ENCODE results near the gene NRCAM. TPM values are rescaled to one million over a fixed set of nuclear protein-coding genes. Genes with fewer than 3 reads are reported as not detected.

NRCAM gene
- polyA plus RNA-seq, 1 donor (not counting 4 experiments of a cell fraction or from before 2014, with no cell fraction given) = 4.0 TPM

DNA sequence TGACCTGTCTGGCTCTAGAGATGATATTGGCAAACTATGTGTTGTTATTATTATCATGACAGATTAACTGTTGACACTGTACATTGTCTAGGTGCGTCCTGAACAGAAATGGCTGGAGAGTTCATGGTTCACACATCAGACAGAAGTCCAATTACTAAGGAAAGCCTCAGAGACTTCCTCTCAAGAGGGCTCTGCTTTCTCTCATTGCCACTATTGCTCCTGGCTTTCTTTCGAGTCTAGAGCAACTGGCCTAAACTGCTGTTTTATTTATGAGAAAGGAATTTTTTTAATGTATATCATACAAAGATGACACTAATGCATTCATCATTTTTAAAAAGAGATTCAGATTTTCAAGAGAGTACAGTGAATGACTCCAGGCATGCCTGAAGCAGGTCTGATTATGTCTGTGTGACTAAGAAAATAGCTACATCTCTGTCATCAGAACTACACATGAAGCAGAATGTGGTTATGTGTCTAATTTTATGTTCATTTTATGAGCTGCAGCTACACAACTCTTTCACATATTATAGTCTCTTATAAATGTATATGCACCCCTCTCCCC is 30.4 kb downstream of the NRCAM start:
- FAIRE-seq (peak; percentile 83), DNase-seq (ENCODE audit: low read depth, low spot score) (no peak)
- H3K9me3 ChIP-seq (ENCODE audit: control insufficient read depth, low read depth, low read length) = no peaks in the 10 kb centered on the region
- H3K79me2 ChIP-seq (ENCODE audit: control insufficient read depth, insufficient read depth, low read length) = no peaks in the 10 kb centered on the region
- no peaks in the 10 kb centered on the region for H3K27me3 ChIP-seq (ENCODE audit: control insufficient read depth, extremely low read depth, insufficient read depth, low read length)
- H3K9me1 ChIP-seq (ENCODE audit: control insufficient read depth, extremely low read depth, insufficient read depth, low read length) = no peaks in the 10 kb centered on the region
- no peaks in the 10 kb centered on the region for H3K36me3 ChIP-seq (ENCODE audit: control insufficient read depth in 2 of 2, extremely low read depth in 1 of 2, insufficient read depth in 2 of 2, low read length in 2 of 2)
- no peak for TF ChIP-seq EZH2 (IDR thresholded peaks at IDR 0.05; ENCODE audit: low read length)
- TF ChIP-seq, protein P1, sequence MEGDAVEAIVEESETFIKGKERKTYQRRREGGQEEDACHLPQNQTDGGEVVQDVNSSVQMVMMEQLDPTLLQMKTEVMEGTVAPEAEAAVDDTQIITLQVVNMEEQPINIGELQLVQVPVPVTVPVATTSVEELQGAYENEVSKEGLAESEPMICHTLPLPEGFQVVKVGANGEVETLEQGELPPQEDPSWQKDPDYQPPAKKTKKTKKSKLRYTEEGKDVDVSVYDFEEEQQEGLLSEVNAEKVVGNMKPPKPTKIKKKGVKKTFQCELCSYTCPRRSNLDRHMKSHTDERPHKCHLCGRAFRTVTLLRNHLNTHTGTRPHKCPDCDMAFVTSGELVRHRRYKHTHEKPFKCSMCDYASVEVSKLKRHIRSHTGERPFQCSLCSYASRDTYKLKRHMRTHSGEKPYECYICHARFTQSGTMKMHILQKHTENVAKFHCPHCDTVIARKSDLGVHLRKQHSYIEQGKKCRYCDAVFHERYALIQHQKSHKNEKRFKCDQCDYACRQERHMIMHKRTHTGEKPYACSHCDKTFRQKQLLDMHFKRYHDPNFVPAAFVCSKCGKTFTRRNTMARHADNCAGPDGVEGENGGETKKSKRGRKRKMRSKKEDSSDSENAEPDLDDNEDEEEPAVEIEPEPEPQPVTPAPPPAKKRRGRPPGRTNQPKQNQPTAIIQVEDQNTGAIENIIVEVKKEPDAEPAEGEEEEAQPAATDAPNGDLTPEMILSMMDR (optimal IDR thresholded peaks at IDR 0.05 in 1 of 3, IDR thresholded peaks at IDR 0.05 in 1 of 3, conservative IDR thresholded peaks at IDR 0.05 in 1 of 3; ENCODE audit: extremely low read depth in 1 of 3, insufficient read depth in 2 of 3, low read length in 3 of 3) = no peak
- H3K4me2 ChIP-seq (ENCODE audit: control insufficient read depth, extremely low read depth, insufficient read depth, low read depth, low read length) = peak overlapping the region; percentile 35
- H3K4me1 ChIP-seq (ENCODE audit: control insufficient read depth, extremely low read depth, insufficient read depth, low read length) = peaks cover 14% of the 10 kb centered on the region
- H3K9ac ChIP-seq (ENCODE audit: control insufficient read depth, extremely low read depth, insufficient read depth, low read length) = no peak overlapping the region
- peak overlapping the region; percentile 45 for H2AFZ ChIP-seq (ENCODE audit: control insufficient read depth, low read length)
- H3K4me3 ChIP-seq (ENCODE audit: control insufficient read depth in 2 of 3, extremely low read depth in 1 of 3, insufficient read depth in 2 of 3, low read depth in 1 of 3, low read length in 3 of 3) = no peak overlapping the region
- dilution Hi-C loops (cut with MboI; ENCODE audit: extremely low pct_ligation_motif_present, low sequenced_read_pairs) = no loop called here
- H3K27ac ChIP-seq (ENCODE audit: control insufficient read depth, insufficient read depth, low read length) = peak overlapping the region; percentile 22
- no peaks in the 10 kb centered on the region for H4K20me1 ChIP-seq (ENCODE audit: control insufficient read depth, extremely low read depth, insufficient read depth, low read length)

DNA sequence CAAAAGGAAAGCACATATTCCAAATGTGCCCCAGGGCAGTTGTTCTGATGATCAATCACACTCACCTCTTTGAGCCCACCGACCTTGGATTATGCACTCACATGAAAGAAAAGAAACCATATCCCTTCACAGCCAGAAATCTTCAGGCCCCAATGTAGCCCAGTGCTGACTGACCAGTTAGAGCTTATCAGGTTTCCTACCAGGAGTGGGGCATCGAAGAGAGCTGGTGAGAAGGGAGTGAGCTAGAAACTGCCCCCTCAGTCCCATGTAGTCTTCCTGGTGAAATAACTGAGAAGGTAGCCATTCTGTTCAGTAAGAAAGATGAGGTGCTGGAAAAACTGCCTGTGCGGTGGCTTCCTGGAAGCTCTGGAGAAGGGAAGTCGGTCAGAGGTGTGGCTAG is 32.2 kb downstream of the NRCAM start:
- H3K27ac ChIP-seq (ENCODE audit: control insufficient read depth, insufficient read depth, low read length) = no peak overlapping the region

More for the DNA sequence above, 32.2 kb downstream of the NRCAM start:
- Histone ChIP-seq H3K79me2 (ENCODE audit: control insufficient read depth, insufficient read depth, low read length) (no peaks in the 10 kb centered on the region), H3K4me2 (ENCODE audit: control insufficient read depth, extremely low read depth, insufficient read depth, low read depth, low read length) (no peak overlapping the region), H3K9me3 (ENCODE audit: control insufficient read depth, low read depth, low read length) (no peaks in the 10 kb centered on the region), H3K9ac (ENCODE audit: control insufficient read depth, extremely low read depth, insufficient read depth, low read length) (no peak overlapping the region), H3K4me1 (ENCODE audit: control insufficient read depth, extremely low read depth, insufficient read depth, low read length) (peaks cover 14% of the 10 kb centered on the region), H4K20me1 (ENCODE audit: control insufficient read depth, extremely low read depth, insufficient read depth, low read length) (no peaks in the 10 kb centered on the region), H3K4me3 (ENCODE audit: control insufficient read depth in 2 of 3, extremely low read depth in 1 of 3, insufficient read depth in 2 of 3, low read depth in 1 of 3, low read length in 3 of 3) (no peak overlapping the region), H3K36me3 (ENCODE audit: control insufficient read depth in 2 of 2, extremely low read depth in 1 of 2, insufficient read depth in 2 of 2, low read length in 2 of 2) (no peaks in the 10 kb centered on the region), H2AFZ (ENCODE audit: control insufficient read depth, low read length) (no peak overlapping the region), H3K27me3 (ENCODE audit: control insufficient read depth, extremely low read depth, insufficient read depth, low read length) (no peaks in the 10 kb centered on the region), H3K9me1 (ENCODE audit: control insufficient read depth, extremely low read depth, insufficient read depth, low read length) (no peaks in the 10 kb centered on the region)
- dilution Hi-C loops (cut with MboI; ENCODE audit: extremely low pct_ligation_motif_present, low sequenced_read_pairs) = no loop called here
- FAIRE-seq (no peak), DNase-seq (ENCODE audit: low read depth, low spot score) (no peak)
- TF ChIP-seq, protein P1 (optimal IDR thresholded peaks at IDR 0.05 in 1 of 3, IDR thresholded peaks at IDR 0.05 in 1 of 3, conservative IDR thresholded peaks at IDR 0.05 in 1 of 3; ENCODE audit: extremely low read depth in 1 of 3, insufficient read depth in 2 of 3, low read length in 3 of 3) = no peak
- no peak for TF ChIP-seq EZH2 (IDR thresholded peaks at IDR 0.05; ENCODE audit: low read length)

All from keratinocyte (primary cell).